HEK293T (cell line): Measurements from ENCODE around the gene CAPN11.

Source experiments
- BHLHE40 ChIP-seq: fragments of 450-650 bp; IDR thresholded peaks from 2 replicates; pipeline ENCODE4 v1.6.1; 2016; ENCODE audit warnings: mild to moderate bottlenecking, moderate library complexity, borderline replicate concordance
- ELF4 ChIP-seq: fragments of 450-650 bp; IDR thresholded peaks from 2 replicates; pipeline ENCODE4 v1.6.1; 2017; ENCODE audit warnings: antibody characterized with exemption
- FOXK2 ChIP-seq: fragments of 450-650 bp; IDR thresholded peaks from 2 replicates; pipeline ENCODE4 v1.6.1; 2016; ENCODE audit warnings: mild to moderate bottlenecking
- FOXM1 ChIP-seq: fragments of 450-650 bp; IDR thresholded peaks from 2 replicates; pipeline ENCODE4 v1.6.1; 2017; ENCODE audit warnings: mild to moderate bottlenecking, borderline replicate concordance
- SP1 ChIP-seq: fragments of 450-650 bp; IDR thresholded peaks from 2 replicates; pipeline ENCODE4 v1.6.1; 2017
- SUZ12 ChIP-seq: fragments of 450-650 bp; IDR thresholded peaks from 2 replicates; pipeline ENCODE4 v1.6.1; 2016; ENCODE audit warnings: mild to moderate bottlenecking
- TARDBP ChIP-seq: fragments of 450-650 bp; IDR thresholded peaks from 2 replicates; pipeline ENCODE4 v1.6.1; 2016

DNA sequence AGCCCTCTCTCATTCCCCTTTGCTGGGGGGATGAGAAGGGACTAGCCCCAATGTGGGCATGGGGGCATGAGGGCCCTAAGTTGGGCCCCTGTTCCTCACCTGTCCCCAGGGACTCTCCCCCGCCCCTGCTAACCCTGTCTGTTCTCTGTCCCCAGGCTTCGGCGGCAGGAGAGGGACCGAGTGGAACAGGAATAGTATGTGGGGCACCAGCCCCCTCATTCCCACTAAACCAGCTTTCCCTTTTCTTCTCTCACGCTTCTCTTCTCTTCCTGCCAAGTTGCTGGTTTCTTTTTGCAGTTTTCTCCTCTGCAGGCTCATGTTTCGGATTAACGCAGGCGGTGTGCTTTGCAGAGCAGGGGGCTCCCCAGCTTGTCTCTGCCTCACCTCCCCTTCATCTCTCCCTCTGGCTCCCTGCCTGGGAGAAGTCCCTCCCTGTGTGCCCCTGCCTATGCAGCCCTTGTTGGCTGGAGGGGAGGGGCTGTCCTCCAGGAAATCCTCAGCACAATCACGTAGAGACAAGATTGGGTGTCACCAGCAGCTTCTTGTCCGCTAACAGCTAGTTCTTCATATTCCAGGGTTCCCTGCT lies 23.4 kb upstream of the CAPN11 start:
- TF ChIP-seq ELF4 = no peak
- no peak for TF ChIP-seq SP1
- TF ChIP-seq FOXK2 = no peak
- no peak for TF ChIP-seq BHLHE40
- TF ChIP-seq FOXM1 = no peak
- TF ChIP-seq SUZ12 = no peak
- no peak for TF ChIP-seq TARDBP
